H9 (cell line): Measurements from ENCODE around the gene SEZ6. TPM values are rescaled to one million over a fixed set of nuclear protein-coding genes. Genes with fewer than 3 reads are reported as not detected.

Experiments used
- DNase-seq: peaks from one replicate; pipeline ENCODE4 v3.0.0-alpha.2; 2017
- H2AFZ ChIP-seq: one replicate; pipeline ENCODE4 v1.6.1; 2013; ENCODE audit warnings: mild to moderate bottlenecking, low read length, control low read depth, moderate library complexity
- H2AK5ac ChIP-seq: 2 replicates; pipeline ENCODE4 v1.6.1; 2013; ENCODE audit warnings: low read length, control low read depth, mixed read lengths; ENCODE audit not compliant: insufficient read length
- H2BK120ac ChIP-seq: one replicate; pipeline ENCODE4 v1.6.1; 2013; ENCODE audit warnings: low read depth, mild to moderate bottlenecking, low read length, control low read depth, inconsistent platforms; ENCODE audit not compliant: poor library complexity, severe bottlenecking
- H2BK12ac ChIP-seq: 2 replicates; pipeline ENCODE4 v1.6.1; 2013; ENCODE audit warnings: low read length, control low read depth, mixed read lengths, low read depth; ENCODE audit not compliant: insufficient read length
- H2BK15ac ChIP-seq: 2 replicates; pipeline ENCODE4 v1.6.1; 2013; ENCODE audit warnings: low read depth, low read length, control low read depth
- H2BK20ac ChIP-seq: one replicate; pipeline ENCODE4 v1.6.1; 2013; ENCODE audit warnings: low read depth, mild to moderate bottlenecking, low read length, control low read depth, inconsistent platforms; ENCODE audit not compliant: poor library complexity, severe bottlenecking
- H2BK5ac ChIP-seq: 2 replicates; pipeline ENCODE4 v1.6.1; 2013; ENCODE audit warnings: low read length, control low read depth, mixed read lengths; ENCODE audit not compliant: insufficient read length
- H3K14ac ChIP-seq: 2 replicates; pipeline ENCODE4 v1.6.1; 2013; ENCODE audit warnings: low read length, control low read depth; ENCODE audit not compliant: insufficient read depth
- H3K18ac ChIP-seq: 2 replicates; pipeline ENCODE4 v1.6.1; 2013; ENCODE audit warnings: low read depth, mild to moderate bottlenecking, mixed read lengths, low read length, control low read depth; ENCODE audit not compliant: insufficient read length
- H3K23ac ChIP-seq: 2 replicates; pipeline ENCODE4 v1.6.1; 2013; ENCODE audit warnings: low read length, control low read depth, mixed read lengths, low read depth; ENCODE audit not compliant: insufficient read length
- H3K23me2 ChIP-seq: 2 replicates; pipeline ENCODE4 v1.6.1; 2013; ENCODE audit warnings: low read depth, mild to moderate bottlenecking, mixed read lengths, low read length, control low read depth; ENCODE audit not compliant: insufficient read length, poor library complexity, severe bottlenecking
- H3K27ac ChIP-seq: 2 replicates; pipeline ENCODE4 v1.5.1; 2013; ENCODE audit warnings: low read length, control low read depth, mixed read lengths, low read depth; ENCODE audit not compliant: insufficient read length
- H3K27me3 ChIP-seq: 2 replicates; pipeline ENCODE4 v1.6.1; 2013; ENCODE audit warnings: low read length, control low read depth, inconsistent platforms; ENCODE audit not compliant: insufficient read depth
- H3K4ac ChIP-seq: 2 replicates; pipeline ENCODE4 v1.6.1; 2013; ENCODE audit warnings: low read depth, mild to moderate bottlenecking, control low read depth, inconsistent platforms, low read length, moderate library complexity
- H3K4me1 ChIP-seq: 2 replicates; pipeline ENCODE4 v1.6.1; 2013; ENCODE audit warnings: low read length, control low read depth, inconsistent platforms; ENCODE audit not compliant: insufficient read depth
- H3K4me2 ChIP-seq: 2 replicates; pipeline ENCODE4 v1.6.1; 2013; ENCODE audit warnings: low read length, control low read depth, mixed read lengths; ENCODE audit not compliant: insufficient read length, insufficient read depth
- H3K56ac ChIP-seq: 2 replicates; pipeline ENCODE4 v1.6.1; 2013; ENCODE audit warnings: low read depth, mild to moderate bottlenecking, mixed read lengths, low read length, control low read depth; ENCODE audit not compliant: insufficient read length
- H3K79me1 ChIP-seq: 2 replicates; pipeline ENCODE4 v1.6.1; 2013; ENCODE audit warnings: low read depth, mild to moderate bottlenecking, moderate library complexity, low read length, control low read depth, inconsistent platforms; ENCODE audit not compliant: insufficient read depth, poor library complexity, severe bottlenecking
- H3K79me2 ChIP-seq: 2 replicates; pipeline ENCODE4 v1.6.1; 2013; ENCODE audit warnings: low read length, control low read depth, inconsistent platforms; ENCODE audit not compliant: insufficient read depth
- H3K9ac ChIP-seq: 2 replicates; pipeline ENCODE4 v1.6.1; 2013; ENCODE audit warnings: low read length, control low read depth, mixed read lengths; ENCODE audit not compliant: insufficient read length; ENCODE audit errors: extremely low read depth
- H3K9me3 ChIP-seq: one replicate; pipeline ENCODE4 v1.6.1; 2013; ENCODE audit warnings: low read depth, low read length, inconsistent platforms; ENCODE audit not compliant: control insufficient read depth
- H3T11ph ChIP-seq: one replicate; pipeline ENCODE4 v1.6.1; 2013; ENCODE audit warnings: mild to moderate bottlenecking, low read length, control low read depth, inconsistent platforms
- H4K20me1 ChIP-seq: one replicate; pipeline ENCODE4 v1.6.1; 2013; ENCODE audit not compliant: control insufficient read depth, insufficient read length, insufficient read depth
- H4K5ac ChIP-seq: 2 replicates; pipeline ENCODE4 v1.6.1; 2013; ENCODE audit warnings: low read depth, mild to moderate bottlenecking, mixed read lengths, low read length, control low read depth; ENCODE audit not compliant: insufficient read length
- H4K8ac ChIP-seq: replicated peaks from 2 replicates; pipeline ENCODE4 v1.6.1; 2013; ENCODE audit warnings: low read length, control low read depth, mixed read lengths, low read depth; ENCODE audit not compliant: insufficient read length
- H4K91ac ChIP-seq: 2 replicates; pipeline ENCODE4 v1.6.1; 2013; ENCODE audit warnings: low read depth, mild to moderate bottlenecking, moderate library complexity, mixed read lengths, low read length, control low read depth; ENCODE audit not compliant: insufficient read length
- H3K27ac Mint-ChIP-seq, 3 experiments: 2 replicates in 2 of 3; 3 replicates in 1 of 3; pipeline ENCODE4 v1.8.0; 2020 to 2021; ENCODE audit warnings: mixed read lengths in 3 of 3, mild to moderate bottlenecking in 1 of 3, moderate library complexity in 1 of 3
- H3K27me3 Mint-ChIP-seq: 2 replicates; pipeline ENCODE4 v1.8.0; 2021; ENCODE audit warnings: low read depth, mild to moderate bottlenecking, moderate library complexity, mixed read lengths
- H3K36me3 Mint-ChIP-seq, 3 experiments: 2 replicates in 2 of 3; 3 replicates in 1 of 3; pipeline ENCODE4 v1.8.0; 2020 to 2021; ENCODE audit warnings: low read depth in 3 of 3, mixed read lengths in 3 of 3; ENCODE audit not compliant: insufficient read depth in 1 of 3
- H3K4me1 Mint-ChIP-seq, 2 experiments: 2 replicates each; pipeline ENCODE4 v1.8.0; 2020; ENCODE audit warnings: mixed read lengths in 2 of 2
- H3K4me3 Mint-ChIP-seq, 2 experiments: 2 replicates in 1 of 2; 3 replicates in 1 of 2; pipeline ENCODE4 v1.8.0; 2020 to 2021; ENCODE audit warnings: mild to moderate bottlenecking in 2 of 2, mixed read lengths in 2 of 2, moderate library complexity in 1 of 2
- H3K9me3 Mint-ChIP-seq, 2 experiments: 2 replicates in 1 of 2; 3 replicates in 1 of 2; pipeline ENCODE4 v1.8.0; 2020; ENCODE audit warnings: mild to moderate bottlenecking in 2 of 2, mixed read lengths in 2 of 2, moderate library complexity in 1 of 2
- WGBS: extraction: QIAGEN DNeasy Blood & Tissue Kit; methylation state at CpG from one replicate; pipeline ENCODE4 v1.1.7; 2013; ENCODE audit warnings: missing lambda C conversion rate, low lambda C conversion rate, mixed read lengths; ENCODE audit not compliant: insufficient read length; ENCODE audit errors: extremely low coverage; 5-methylcytosine and 5-hydroxymethylcytosine counted together
- total RNA-seq: library from RNA; stranded (reverse); gene quantifications from 2 replicates; pipeline ENCODE4 v1.2.1, GENCODE V29; 2021
- TF ChIP-seq, protein P1 (sequence below): fragments of 200-600 bp; sonication (generic); conservative IDR thresholded peaks from 3 replicates; pipeline ENCODE4 v1.8.0; 2021; ENCODE audit warnings: antibody characterized with exemption, mild to moderate bottlenecking

SEZ6 gene
- total RNA-seq, 1 experiment from 2014 or later = 1.8 TPM

GRCh38 chr17:28970879-28971278 is 35.0 kb downstream of the SEZ6 start:
- Histone ChIP-seq H3K27me3 (no peaks in the 10 kb centered on the region), H2AFZ (no peak overlapping the region), H3K9ac (no peak overlapping the region), H3K23ac (no peak overlapping the region), H4K91ac (no peak overlapping the region), H3K9me3 (no peaks in the 10 kb centered on the region), H3K4ac (no peak overlapping the region), H4K8ac (no peak overlapping the region), H3K4me1 (peaks cover 8% of the 10 kb centered on the region; the same call in 1 of the 2 replicates), H2AK5ac (no peak overlapping the region), H2BK12ac (no peak overlapping the region), H3T11ph (no peak overlapping the region), H3K56ac (no peak overlapping the region), H4K20me1 (no peaks in the 10 kb centered on the region), H2BK120ac (no peak overlapping the region), H3K23me2 (no peaks in the 10 kb centered on the region), H3K27ac (no peak overlapping the region), H3K18ac (no peak overlapping the region), H2BK15ac (no peak overlapping the region), H3K79me2 (no peaks in the 10 kb centered on the region), H3K79me1 (no peaks in the 10 kb centered on the region), H2BK20ac (no peak overlapping the region), H4K5ac (no peak overlapping the region), H3K4me2 (no peak overlapping the region), H3K14ac (no peak overlapping the region), H2BK5ac (no peak overlapping the region)
- Mint-ChIP-seq H3K27me3 (peaks cover 2% of the 10 kb centered on the region), H3K36me3 (no peaks in the 10 kb centered on the region), H3K4me1 (peaks cover 59 to 65% of the 10 kb centered on the region in 2 experiments), H3K4me3 (no peak overlapping the region), H3K9me3 (no peaks in the 10 kb centered on the region; a peak in 1 of 5 replicates), H3K27ac (peak overlapping the region in 1 of 3 experiments; percentile 2; a peak in 2 of 7 replicates)
- DNase-seq = no peak
- TF ChIP-seq, protein P1, sequence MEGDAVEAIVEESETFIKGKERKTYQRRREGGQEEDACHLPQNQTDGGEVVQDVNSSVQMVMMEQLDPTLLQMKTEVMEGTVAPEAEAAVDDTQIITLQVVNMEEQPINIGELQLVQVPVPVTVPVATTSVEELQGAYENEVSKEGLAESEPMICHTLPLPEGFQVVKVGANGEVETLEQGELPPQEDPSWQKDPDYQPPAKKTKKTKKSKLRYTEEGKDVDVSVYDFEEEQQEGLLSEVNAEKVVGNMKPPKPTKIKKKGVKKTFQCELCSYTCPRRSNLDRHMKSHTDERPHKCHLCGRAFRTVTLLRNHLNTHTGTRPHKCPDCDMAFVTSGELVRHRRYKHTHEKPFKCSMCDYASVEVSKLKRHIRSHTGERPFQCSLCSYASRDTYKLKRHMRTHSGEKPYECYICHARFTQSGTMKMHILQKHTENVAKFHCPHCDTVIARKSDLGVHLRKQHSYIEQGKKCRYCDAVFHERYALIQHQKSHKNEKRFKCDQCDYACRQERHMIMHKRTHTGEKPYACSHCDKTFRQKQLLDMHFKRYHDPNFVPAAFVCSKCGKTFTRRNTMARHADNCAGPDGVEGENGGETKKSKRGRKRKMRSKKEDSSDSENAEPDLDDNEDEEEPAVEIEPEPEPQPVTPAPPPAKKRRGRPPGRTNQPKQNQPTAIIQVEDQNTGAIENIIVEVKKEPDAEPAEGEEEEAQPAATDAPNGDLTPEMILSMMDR = no peak
- WGBS = no CpG with 5 or more reads among the region's 6 CpGs
